NT2/D1 (cell line): ENCODE results near the gene STK32B.

Experiments used
- SUZ12 ChIP-seq: IDR thresholded peaks from 2 replicates; pipeline ENCODE4 v1.6.1; 2011; ENCODE audit not compliant: insufficient read length, insufficient read depth; ENCODE audit errors: extremely low read depth
- YY1 ChIP-seq: IDR thresholded peaks from 2 replicates; pipeline ENCODE4 v1.6.1; 2011; ENCODE audit not compliant: insufficient read length, insufficient read depth
- ZNF274 ChIP-seq: IDR thresholded peaks from 2 replicates; pipeline ENCODE4 v1.6.1; 2011; ENCODE audit warnings: mild to moderate bottlenecking, low read depth, low read length

DNA sequence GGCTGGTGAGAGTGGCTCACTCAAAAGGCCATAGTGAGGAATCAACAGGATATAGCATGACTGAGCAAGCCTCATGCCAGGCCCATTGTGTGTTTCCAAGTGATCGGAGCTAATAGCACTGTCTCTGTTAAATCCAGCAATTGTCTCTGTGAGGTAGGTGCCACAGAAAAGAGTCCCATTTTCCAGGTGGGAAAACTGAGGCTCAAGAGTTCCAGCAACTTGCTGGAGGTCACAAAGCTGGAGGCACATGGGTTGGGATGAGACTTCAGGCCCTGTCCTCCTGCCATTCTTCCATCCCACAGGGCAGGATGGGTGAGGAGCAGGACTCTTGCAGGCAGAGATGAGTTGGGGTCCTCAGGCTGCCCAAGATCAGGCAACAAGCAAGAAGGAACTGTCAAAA lies 30.9 kb upstream of the STK32B start:
- no peak for TF ChIP-seq SUZ12
- no peak for TF ChIP-seq YY1
- TF ChIP-seq ZNF274 = no peak
